ENCODE results near the gene HSPB6. TPM values are rescaled to one million over a fixed set of nuclear protein-coding genes. Genes with fewer than 3 reads are reported as not detected.

Gene HSPB6
- total and polyA plus RNA-seq, 4 donors: 13.2 to 44.8 (median 24.5) TPM

- ATAC-seq (ENCODE audit: insufficient read depth, low FRiP score): no peak
- DNase-seq: no peak
- Histone ChIP-seq H3K4me3 (no peak overlapping the region), H3K27me3 (ENCODE audit: control insufficient read depth in 3 of 3, insufficient read depth in 3 of 3, low read length in 2 of 3) (no peaks in the 10 kb centered on the region), H3K27ac (ENCODE audit: low read depth in 1 of 2, low read length in 1 of 2) (no peak overlapping the region), H3K9me3 (ENCODE audit: control insufficient read depth in 4 of 4, insufficient read depth in 3 of 4, low read length in 3 of 4) (no peaks in the 10 kb centered on the region), H3K4me1 (ENCODE audit: control insufficient read depth in 5 of 5, insufficient read depth in 5 of 5, low read length in 5 of 5) (peaks cover 0 to 20% (median 6%) of the 10 kb centered on the region in 5 donors), H3K36me3 (ENCODE audit: control insufficient read depth in 4 of 4, insufficient read depth in 4 of 4, low read length in 4 of 4) (peaks cover 0 to 29% (median 20%) of the 10 kb centered on the region in 4 donors), H3K9ac (ENCODE audit: insufficient read depth in 1 of 2, low read length in 2 of 2) (no peak overlapping the region)
- TF ChIP-seq, protein P1, sequence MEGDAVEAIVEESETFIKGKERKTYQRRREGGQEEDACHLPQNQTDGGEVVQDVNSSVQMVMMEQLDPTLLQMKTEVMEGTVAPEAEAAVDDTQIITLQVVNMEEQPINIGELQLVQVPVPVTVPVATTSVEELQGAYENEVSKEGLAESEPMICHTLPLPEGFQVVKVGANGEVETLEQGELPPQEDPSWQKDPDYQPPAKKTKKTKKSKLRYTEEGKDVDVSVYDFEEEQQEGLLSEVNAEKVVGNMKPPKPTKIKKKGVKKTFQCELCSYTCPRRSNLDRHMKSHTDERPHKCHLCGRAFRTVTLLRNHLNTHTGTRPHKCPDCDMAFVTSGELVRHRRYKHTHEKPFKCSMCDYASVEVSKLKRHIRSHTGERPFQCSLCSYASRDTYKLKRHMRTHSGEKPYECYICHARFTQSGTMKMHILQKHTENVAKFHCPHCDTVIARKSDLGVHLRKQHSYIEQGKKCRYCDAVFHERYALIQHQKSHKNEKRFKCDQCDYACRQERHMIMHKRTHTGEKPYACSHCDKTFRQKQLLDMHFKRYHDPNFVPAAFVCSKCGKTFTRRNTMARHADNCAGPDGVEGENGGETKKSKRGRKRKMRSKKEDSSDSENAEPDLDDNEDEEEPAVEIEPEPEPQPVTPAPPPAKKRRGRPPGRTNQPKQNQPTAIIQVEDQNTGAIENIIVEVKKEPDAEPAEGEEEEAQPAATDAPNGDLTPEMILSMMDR (IDR thresholded peaks at IDR 0.05; ENCODE audit: control extremely low read depth, extremely low read depth): no peak
- 83 to 89% methylated on average over 7 of the region's 7 CpGs for WGBS, 2 donors
Observed at GRCh38 chr19:35777961-35778360, 21.1 kb upstream of the HSPB6 start.

DNA sequence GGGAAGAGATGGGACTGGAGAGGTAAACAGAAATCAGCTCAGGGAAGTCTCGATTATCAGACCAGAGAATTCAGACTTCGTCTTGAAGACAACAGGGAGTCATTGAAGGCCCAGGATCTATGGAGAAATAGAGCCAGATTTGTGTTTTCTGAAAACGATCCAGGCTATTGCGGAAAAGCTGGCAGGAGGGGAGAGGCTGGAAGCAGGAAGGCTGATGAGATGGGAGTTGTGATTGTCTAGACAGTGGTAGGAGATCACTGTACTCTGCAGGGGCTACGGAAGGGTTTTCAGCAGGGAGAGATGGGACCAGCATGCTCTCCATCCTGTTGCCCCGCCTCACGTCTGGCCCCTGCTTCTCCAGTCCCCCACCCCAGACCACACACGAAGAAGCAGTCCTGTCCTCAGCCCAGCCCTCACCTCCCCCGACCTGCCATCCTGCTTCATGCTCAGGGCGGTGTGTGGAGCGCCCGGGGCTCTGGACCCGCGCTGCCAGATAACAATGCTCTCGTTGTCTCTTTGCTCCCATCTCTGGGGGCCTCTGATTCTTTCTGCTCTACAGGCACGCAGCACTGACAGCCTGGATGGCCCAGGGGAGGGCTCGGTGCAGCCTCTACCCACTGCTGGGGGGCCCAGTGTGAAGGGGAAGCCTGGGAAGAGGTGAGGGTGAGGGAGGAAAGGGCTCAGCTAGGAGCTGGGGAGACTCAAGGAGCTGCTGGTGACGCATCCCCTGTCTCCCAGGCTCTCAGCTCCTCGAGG is 20.4 kb upstream of the HSPB6 start:
- Histone ChIP-seq H3K27ac (ENCODE audit: low read depth in 1 of 2, low read length in 1 of 2) (no peak overlapping the region), H3K36me3 (ENCODE audit: control insufficient read depth in 4 of 4, insufficient read depth in 4 of 4, low read length in 4 of 4) (peaks cover 0 to 24% (median 16%) of the 10 kb centered on the region in 4 donors), H3K27me3 (ENCODE audit: control insufficient read depth in 3 of 3, insufficient read depth in 3 of 3, low read length in 2 of 3) (no peaks in the 10 kb centered on the region), H3K9me3 (ENCODE audit: control insufficient read depth in 4 of 4, insufficient read depth in 3 of 4, low read length in 3 of 4) (no peaks in the 10 kb centered on the region), H3K4me3 (no peak overlapping the region), H3K9ac (ENCODE audit: insufficient read depth in 1 of 2, low read length in 2 of 2) (peak overlapping the region in 1 of 2 donors; percentile 61), H3K4me1 (ENCODE audit: control insufficient read depth in 5 of 5, insufficient read depth in 5 of 5, low read length in 5 of 5) (peaks cover 0 to 20% (median 6%) of the 10 kb centered on the region in 5 donors)
- DNase-seq (peak in 2 of 3 donors; percentile 17 to 51), ATAC-seq (ENCODE audit: insufficient read depth, low FRiP score) (no peak)
- 75 to 83% methylated on average over 18 to 19 of the region's 19 CpGs for WGBS, 2 donors
- TF ChIP-seq, protein P1 (IDR thresholded peaks at IDR 0.05; ENCODE audit: control extremely low read depth, extremely low read depth): no peak

DNA sequence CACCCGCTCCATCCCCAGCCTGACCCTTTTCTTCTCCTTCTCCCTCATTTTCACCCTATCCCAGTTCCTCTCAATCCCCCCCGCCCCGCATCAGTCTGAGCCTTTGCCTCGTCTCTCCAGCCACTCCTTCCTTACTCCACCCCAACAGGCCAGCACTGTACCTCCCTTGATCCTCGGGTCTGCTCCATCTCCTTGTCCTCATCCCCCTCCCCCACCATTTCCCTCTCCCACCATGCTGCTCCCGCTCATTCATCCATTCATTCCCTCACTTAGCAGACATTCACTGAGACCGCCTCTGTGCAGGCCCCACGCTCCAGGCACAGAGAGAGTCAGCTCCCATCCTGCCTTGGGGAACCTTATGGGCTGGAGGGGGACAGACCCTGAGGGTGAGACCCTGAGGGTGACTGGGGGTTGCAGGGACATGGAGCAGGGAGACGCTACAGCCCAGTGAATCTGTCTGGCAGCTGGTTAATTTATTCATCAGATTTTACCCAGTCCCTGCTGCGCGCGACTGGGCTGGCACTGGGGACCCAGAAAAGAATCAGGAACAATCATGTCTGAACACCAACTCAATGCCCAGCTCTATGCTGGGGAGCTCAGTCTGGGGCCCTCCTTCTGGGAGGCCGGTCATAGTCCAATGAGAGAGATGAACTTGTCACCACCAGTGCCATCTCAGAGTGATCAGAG is 19.4 kb upstream of the HSPB6 start:
- H3K27ac ChIP-seq (ENCODE audit: low read depth in 1 of 2, low read length in 1 of 2): peak overlapping the region in 1 of 2 donors; percentile 18
- DNase-seq: peak in 1 of 3 donors; percentile 10
- WGBS, 2 donors: 61% methylated on average over 13 of the region's 13 CpGs
- ATAC-seq (ENCODE audit: insufficient read depth, low FRiP score): no peak
- H3K9me3 ChIP-seq (ENCODE audit: control insufficient read depth in 4 of 4, insufficient read depth in 3 of 4, low read length in 3 of 4): no peaks in the 10 kb centered on the region
- no peak overlapping the region for H3K4me3 ChIP-seq
- peaks cover 0 to 20% (median 6%) of the 10 kb centered on the region in 5 donors for H3K4me1 ChIP-seq (ENCODE audit: control insufficient read depth in 5 of 5, insufficient read depth in 5 of 5, low read length in 5 of 5)
- peak overlapping the region in 1 of 2 donors; percentile 61 for H3K9ac ChIP-seq (ENCODE audit: insufficient read depth in 1 of 2, low read length in 2 of 2)
- H3K36me3 ChIP-seq (ENCODE audit: control insufficient read depth in 4 of 4, insufficient read depth in 4 of 4, low read length in 4 of 4): peaks cover 0 to 15% (median 9%) of the 10 kb centered on the region in 4 donors
- TF ChIP-seq, protein P1 (IDR thresholded peaks at IDR 0.05; ENCODE audit: control extremely low read depth, extremely low read depth): no peak
- no peaks in the 10 kb centered on the region for H3K27me3 ChIP-seq (ENCODE audit: control insufficient read depth in 3 of 3, insufficient read depth in 3 of 3, low read length in 2 of 3)

Measured in lung (tissue), 12 donors.